BJ (cell line): ENCODE measurements around the gene MCEMP1. TPM values are rescaled to one million over a fixed set of nuclear protein-coding genes. Genes with fewer than 3 reads are reported as not detected.

Experiments used
- CTCF ChIA-PET: fragments of 350-600 bp; formaldehyde crosslinking; extraction: SDS; loops from one replicate; lab custom pipeline; 2021; ENCODE audit warnings: antibody characterized with exemption, inconsistent platforms; lab: Yijun Ruan, JAX
- POLR2A ChIA-PET: fragments of 300-600 bp; sonication (Branson Sonifier 250); formaldehyde crosslinking; extraction: SDS; loops from one replicate; lab custom pipeline; 2021; ENCODE audit warnings: antibody characterized with exemption; lab: Charles Lee
- DNase-seq: peaks from one replicate; pipeline ENCODE4 v3.0.0-alpha.2; 2011; ENCODE audit warnings: low read depth
- H3K27me3 ChIP-seq: 2 replicates; pipeline ENCODE4 v1.6.0; 2011; ENCODE audit warnings: low read length; ENCODE audit not compliant: control insufficient read depth, insufficient read depth
- H3K36me3 ChIP-seq: 2 replicates; pipeline ENCODE4 v1.5.1; 2011; ENCODE audit warnings: low read length; ENCODE audit not compliant: control insufficient read depth, insufficient read depth
- H3K4me3 ChIP-seq: 2 replicates; pipeline ENCODE4 v1.5.1; 2011; ENCODE audit warnings: low read depth, mild to moderate bottlenecking, control low read depth, low read length
- polyA plus RNA-seq: library from polyadenylated mRNA; depleted of rRNA; stranded (reverse); fragments of >200 nt; gene quantifications from 2 replicates; pipeline ENCODE4 v1.2.3, GENCODE V29; 2011; rRNA removed
- TF ChIP-seq, protein P1 (sequence below): IDR thresholded peaks from 2 replicates; pipeline ENCODE4 v1.5.1; 2011; ENCODE audit warnings: low read depth, mild to moderate bottlenecking, control low read depth, inconsistent platforms, low read length, moderate library complexity; ENCODE audit not compliant: insufficient read depth

Gene MCEMP1
- polyA plus RNA-seq, 1 experiment: not detected

DNA sequence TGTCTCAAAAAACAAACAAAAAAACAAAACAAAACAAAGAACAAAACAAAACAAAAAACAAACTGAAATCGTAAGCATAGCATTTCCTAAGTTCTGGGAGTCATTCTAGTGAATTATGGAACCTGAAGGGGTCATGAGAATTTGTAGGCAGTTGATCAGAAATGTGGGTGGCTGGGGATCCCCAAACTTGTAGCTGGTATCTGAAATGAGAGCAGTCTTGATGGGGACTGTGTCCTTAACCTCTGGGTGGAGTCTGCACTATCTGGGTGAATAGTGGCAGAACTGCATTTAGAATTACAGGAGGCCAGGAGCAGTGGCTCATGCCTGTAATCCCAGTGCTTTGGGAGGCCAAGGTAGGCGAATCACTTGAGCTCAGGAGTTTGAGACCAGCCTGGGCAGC, 48.9 kb downstream of the MCEMP1 start:
- TF ChIP-seq, protein P1, sequence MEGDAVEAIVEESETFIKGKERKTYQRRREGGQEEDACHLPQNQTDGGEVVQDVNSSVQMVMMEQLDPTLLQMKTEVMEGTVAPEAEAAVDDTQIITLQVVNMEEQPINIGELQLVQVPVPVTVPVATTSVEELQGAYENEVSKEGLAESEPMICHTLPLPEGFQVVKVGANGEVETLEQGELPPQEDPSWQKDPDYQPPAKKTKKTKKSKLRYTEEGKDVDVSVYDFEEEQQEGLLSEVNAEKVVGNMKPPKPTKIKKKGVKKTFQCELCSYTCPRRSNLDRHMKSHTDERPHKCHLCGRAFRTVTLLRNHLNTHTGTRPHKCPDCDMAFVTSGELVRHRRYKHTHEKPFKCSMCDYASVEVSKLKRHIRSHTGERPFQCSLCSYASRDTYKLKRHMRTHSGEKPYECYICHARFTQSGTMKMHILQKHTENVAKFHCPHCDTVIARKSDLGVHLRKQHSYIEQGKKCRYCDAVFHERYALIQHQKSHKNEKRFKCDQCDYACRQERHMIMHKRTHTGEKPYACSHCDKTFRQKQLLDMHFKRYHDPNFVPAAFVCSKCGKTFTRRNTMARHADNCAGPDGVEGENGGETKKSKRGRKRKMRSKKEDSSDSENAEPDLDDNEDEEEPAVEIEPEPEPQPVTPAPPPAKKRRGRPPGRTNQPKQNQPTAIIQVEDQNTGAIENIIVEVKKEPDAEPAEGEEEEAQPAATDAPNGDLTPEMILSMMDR: no peak
- H3K27me3 ChIP-seq: peaks cover 12% of the 10 kb centered on the region
- ChIA-PET POLR2A (no interaction called here), CTCF (no interaction called here)
- no peak overlapping the region for H3K4me3 ChIP-seq
- no peak for DNase-seq
- H3K36me3 ChIP-seq: no peaks in the 10 kb centered on the region

DNA sequence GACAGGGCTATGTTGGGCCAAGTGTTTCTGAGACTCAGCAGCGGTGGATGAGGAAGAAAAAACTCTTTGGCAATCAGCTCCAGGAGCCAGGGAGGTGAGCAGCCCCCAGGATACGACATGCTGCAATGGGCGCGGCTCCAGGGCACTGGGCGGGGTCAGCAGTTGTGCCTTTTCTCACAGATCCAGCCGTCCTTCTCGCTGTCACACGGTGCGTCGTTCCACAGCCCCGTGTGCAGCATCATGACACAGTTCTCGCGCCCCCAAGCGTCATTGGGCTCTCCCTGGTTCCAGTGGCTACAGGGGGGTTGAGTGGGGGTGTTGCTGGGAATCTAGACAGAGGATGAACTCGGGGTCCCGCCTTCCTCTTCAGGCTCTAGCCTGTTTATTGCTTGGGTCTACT, 52.3 kb downstream of the MCEMP1 start:
- ChIA-PET CTCF (no interaction called here), POLR2A (no interaction called here)
- peaks cover 14% of the 10 kb centered on the region for H3K27me3 ChIP-seq
- H3K36me3 ChIP-seq: no peaks in the 10 kb centered on the region
- no peak for DNase-seq
- H3K4me3 ChIP-seq: no peak overlapping the region
- TF ChIP-seq, protein P1: no peak

Other genes with a start within 250 kb of the MCEMP1 start
- gene PEX11G, start 188.1 kb upstream of the MCEMP1 start, polyA plus RNA-seq: 1.9 and 3.8 TPM in 2 replicates
- gene ZNF358, start 161.0 kb upstream of the MCEMP1 start, polyA plus RNA-seq: 25.0 and 43.9 TPM in 2 replicates
- gene MCOLN1, start 154.5 kb upstream of the MCEMP1 start, polyA plus RNA-seq: 24.6 and 50.6 TPM in 2 replicates
- 17.2 and 55.1 TPM in 2 replicates for gene PNPLA6, start 141.4 kb upstream of the MCEMP1 start, polyA plus RNA-seq
- gene CAMSAP3, start 81.2 kb upstream of the MCEMP1 start, polyA plus RNA-seq: not detected in 2 replicates
- gene XAB2, start 47.5 kb upstream of the MCEMP1 start, polyA plus RNA-seq: 20.7 and 39.8 TPM in 2 replicates
- 8.9 and 28.5 TPM in 2 replicates for gene PET100, start 47.3 kb upstream of the MCEMP1 start, polyA plus RNA-seq
- not detected in 2 replicates for gene PCP2, start 43.4 kb upstream of the MCEMP1 start, polyA plus RNA-seq
- 28.6 and 39.4 TPM in 2 replicates for gene STXBP2, start 40.0 kb upstream of the MCEMP1 start, polyA plus RNA-seq
- not detected in 2 replicates for gene RETN, start 8.0 kb upstream of the MCEMP1 start, polyA plus RNA-seq
- gene TRAPPC5, start 3.7 kb downstream of the MCEMP1 start, polyA plus RNA-seq: 59.7 and 85.1 TPM in 2 replicates
- gene FCER2, start 25.0 kb downstream of the MCEMP1 start, polyA plus RNA-seq: not detected in 2 replicates
- not detected in 2 replicates for gene CLEC4G, start 55.0 kb downstream of the MCEMP1 start, polyA plus RNA-seq
- not detected in 2 replicates for gene CD209, start 70.4 kb downstream of the MCEMP1 start, polyA plus RNA-seq
- not detected in 2 replicates for gene CLEC4M, start 86.2 kb downstream of the MCEMP1 start, polyA plus RNA-seq
- 8.1 and 11.7 TPM in 2 replicates for gene EVI5L, start 153.1 kb downstream of the MCEMP1 start, polyA plus RNA-seq
- gene PRR36, start 197.3 kb downstream of the MCEMP1 start, polyA plus RNA-seq: not detected in 2 replicates
- 6.0 and 8.6 TPM in 2 replicates for gene LRRC8E, start 211.4 kb downstream of the MCEMP1 start, polyA plus RNA-seq
- gene MAP2K7, start 226.8 kb downstream of the MCEMP1 start, polyA plus RNA-seq: 6.2 and 8.0 TPM in 2 replicates
- gene TGFBR3L, start 237.7 kb downstream of the MCEMP1 start, polyA plus RNA-seq: 0.50 and 0.61 TPM in 2 replicates
- gene SNAPC2, start 243.2 kb downstream of the MCEMP1 start, polyA plus RNA-seq: 16.6 and 28.2 TPM in 2 replicates
- 1.3 and 2.0 TPM in 2 replicates for gene CTXN1, start 249.0 kb downstream of the MCEMP1 start, polyA plus RNA-seq